H9 (cell line): ENCODE results near the gene ERGIC3. TPM values are rescaled to one million over a fixed set of nuclear protein-coding genes. Genes with fewer than 3 reads are reported as not detected.

ENCODE experiments used
- DNase-seq: peaks from one replicate; pipeline ENCODE4 v3.0.0-alpha.2; 2017
- H2AFZ ChIP-seq: one replicate; pipeline ENCODE4 v1.6.1; 2013; ENCODE audit warnings: mild to moderate bottlenecking, low read length, control low read depth, moderate library complexity
- H2AK5ac ChIP-seq: 2 replicates; pipeline ENCODE4 v1.6.1; 2013; ENCODE audit warnings: low read length, control low read depth, mixed read lengths; ENCODE audit not compliant: insufficient read length
- H2BK120ac ChIP-seq: one replicate; pipeline ENCODE4 v1.6.1; 2013; ENCODE audit warnings: low read depth, mild to moderate bottlenecking, low read length, control low read depth, inconsistent platforms; ENCODE audit not compliant: poor library complexity, severe bottlenecking
- H2BK12ac ChIP-seq: 2 replicates; pipeline ENCODE4 v1.6.1; 2013; ENCODE audit warnings: low read length, control low read depth, mixed read lengths, low read depth; ENCODE audit not compliant: insufficient read length
- H2BK15ac ChIP-seq: 2 replicates; pipeline ENCODE4 v1.6.1; 2013; ENCODE audit warnings: low read depth, low read length, control low read depth
- H2BK20ac ChIP-seq: one replicate; pipeline ENCODE4 v1.6.1; 2013; ENCODE audit warnings: low read depth, mild to moderate bottlenecking, low read length, control low read depth, inconsistent platforms; ENCODE audit not compliant: poor library complexity, severe bottlenecking
- H2BK5ac ChIP-seq: 2 replicates; pipeline ENCODE4 v1.6.1; 2013; ENCODE audit warnings: low read length, control low read depth, mixed read lengths; ENCODE audit not compliant: insufficient read length
- H3K14ac ChIP-seq: 2 replicates; pipeline ENCODE4 v1.6.1; 2013; ENCODE audit warnings: low read length, control low read depth; ENCODE audit not compliant: insufficient read depth
- H3K18ac ChIP-seq: 2 replicates; pipeline ENCODE4 v1.6.1; 2013; ENCODE audit warnings: low read depth, mild to moderate bottlenecking, mixed read lengths, low read length, control low read depth; ENCODE audit not compliant: insufficient read length
- H3K23ac ChIP-seq: 2 replicates; pipeline ENCODE4 v1.6.1; 2013; ENCODE audit warnings: low read length, control low read depth, mixed read lengths, low read depth; ENCODE audit not compliant: insufficient read length
- H3K23me2 ChIP-seq: 2 replicates; pipeline ENCODE4 v1.6.1; 2013; ENCODE audit warnings: low read depth, mild to moderate bottlenecking, mixed read lengths, low read length, control low read depth; ENCODE audit not compliant: insufficient read length, poor library complexity, severe bottlenecking
- H3K27ac ChIP-seq: 2 replicates; pipeline ENCODE4 v1.5.1; 2013; ENCODE audit warnings: low read length, control low read depth, mixed read lengths, low read depth; ENCODE audit not compliant: insufficient read length
- H3K27me3 ChIP-seq: 2 replicates; pipeline ENCODE4 v1.6.1; 2013; ENCODE audit warnings: low read length, control low read depth, inconsistent platforms; ENCODE audit not compliant: insufficient read depth
- H3K4ac ChIP-seq: 2 replicates; pipeline ENCODE4 v1.6.1; 2013; ENCODE audit warnings: low read depth, mild to moderate bottlenecking, control low read depth, inconsistent platforms, low read length, moderate library complexity
- H3K4me1 ChIP-seq: 2 replicates; pipeline ENCODE4 v1.6.1; 2013; ENCODE audit warnings: low read length, control low read depth, inconsistent platforms; ENCODE audit not compliant: insufficient read depth
- H3K4me2 ChIP-seq: 2 replicates; pipeline ENCODE4 v1.6.1; 2013; ENCODE audit warnings: low read length, control low read depth, mixed read lengths; ENCODE audit not compliant: insufficient read length, insufficient read depth
- H3K56ac ChIP-seq: 2 replicates; pipeline ENCODE4 v1.6.1; 2013; ENCODE audit warnings: low read depth, mild to moderate bottlenecking, mixed read lengths, low read length, control low read depth; ENCODE audit not compliant: insufficient read length
- H3K79me1 ChIP-seq: 2 replicates; pipeline ENCODE4 v1.6.1; 2013; ENCODE audit warnings: low read depth, mild to moderate bottlenecking, moderate library complexity, low read length, control low read depth, inconsistent platforms; ENCODE audit not compliant: insufficient read depth, poor library complexity, severe bottlenecking
- H3K79me2 ChIP-seq: 2 replicates; pipeline ENCODE4 v1.6.1; 2013; ENCODE audit warnings: low read length, control low read depth, inconsistent platforms; ENCODE audit not compliant: insufficient read depth
- H3K9ac ChIP-seq: 2 replicates; pipeline ENCODE4 v1.6.1; 2013; ENCODE audit warnings: low read length, control low read depth, mixed read lengths; ENCODE audit not compliant: insufficient read length; ENCODE audit errors: extremely low read depth
- H3K9me3 ChIP-seq: one replicate; pipeline ENCODE4 v1.6.1; 2013; ENCODE audit warnings: low read depth, low read length, inconsistent platforms; ENCODE audit not compliant: control insufficient read depth
- H3T11ph ChIP-seq: one replicate; pipeline ENCODE4 v1.6.1; 2013; ENCODE audit warnings: mild to moderate bottlenecking, low read length, control low read depth, inconsistent platforms
- H4K20me1 ChIP-seq: one replicate; pipeline ENCODE4 v1.6.1; 2013; ENCODE audit not compliant: control insufficient read depth, insufficient read length, insufficient read depth
- H4K5ac ChIP-seq: 2 replicates; pipeline ENCODE4 v1.6.1; 2013; ENCODE audit warnings: low read depth, mild to moderate bottlenecking, mixed read lengths, low read length, control low read depth; ENCODE audit not compliant: insufficient read length
- H4K8ac ChIP-seq: replicated peaks from 2 replicates; pipeline ENCODE4 v1.6.1; 2013; ENCODE audit warnings: low read length, control low read depth, mixed read lengths, low read depth; ENCODE audit not compliant: insufficient read length
- H4K91ac ChIP-seq: 2 replicates; pipeline ENCODE4 v1.6.1; 2013; ENCODE audit warnings: low read depth, mild to moderate bottlenecking, moderate library complexity, mixed read lengths, low read length, control low read depth; ENCODE audit not compliant: insufficient read length
- H3K27ac Mint-ChIP-seq, 3 experiments: 2 replicates in 2 of 3; 3 replicates in 1 of 3; pipeline ENCODE4 v1.8.0; 2020 to 2021; ENCODE audit warnings: mixed read lengths in 3 of 3, mild to moderate bottlenecking in 1 of 3, moderate library complexity in 1 of 3
- H3K27me3 Mint-ChIP-seq: 2 replicates; pipeline ENCODE4 v1.8.0; 2021; ENCODE audit warnings: low read depth, mild to moderate bottlenecking, moderate library complexity, mixed read lengths
- H3K36me3 Mint-ChIP-seq, 3 experiments: 2 replicates in 2 of 3; 3 replicates in 1 of 3; pipeline ENCODE4 v1.8.0; 2020 to 2021; ENCODE audit warnings: low read depth in 3 of 3, mixed read lengths in 3 of 3; ENCODE audit not compliant: insufficient read depth in 1 of 3
- H3K4me1 Mint-ChIP-seq, 2 experiments: 2 replicates each; pipeline ENCODE4 v1.8.0; 2020; ENCODE audit warnings: mixed read lengths in 2 of 2
- H3K4me3 Mint-ChIP-seq, 2 experiments: 2 replicates in 1 of 2; 3 replicates in 1 of 2; pipeline ENCODE4 v1.8.0; 2020 to 2021; ENCODE audit warnings: mild to moderate bottlenecking in 2 of 2, mixed read lengths in 2 of 2, moderate library complexity in 1 of 2
- H3K9me3 Mint-ChIP-seq, 2 experiments: 2 replicates in 1 of 2; 3 replicates in 1 of 2; pipeline ENCODE4 v1.8.0; 2020; ENCODE audit warnings: mild to moderate bottlenecking in 2 of 2, mixed read lengths in 2 of 2, moderate library complexity in 1 of 2
- CTCF ChIP-seq: fragments of 200-600 bp; sonication (generic); conservative IDR thresholded peaks from 3 replicates; pipeline ENCODE4 v1.8.0; 2021; ENCODE audit warnings: antibody characterized with exemption, mild to moderate bottlenecking
- WGBS: extraction: QIAGEN DNeasy Blood & Tissue Kit; methylation state at CpG from one replicate; pipeline ENCODE4 v1.1.7; 2013; ENCODE audit warnings: missing lambda C conversion rate, low lambda C conversion rate, mixed read lengths; ENCODE audit not compliant: insufficient read length; ENCODE audit errors: extremely low coverage; 5-methylcytosine and 5-hydroxymethylcytosine counted together
- total RNA-seq: library from RNA; stranded (reverse); gene quantifications from 2 replicates; pipeline ENCODE4 v1.2.1, GENCODE V29; 2021

Gene ERGIC3
- total RNA-seq, 1 experiment from 2014 or later: 188 TPM

GRCh38 chr20:35506872-35507638 lies 34.8 kb upstream of the ERGIC3 start:
- H2BK12ac ChIP-seq: no peak overlapping the region
- H4K8ac ChIP-seq: no peak overlapping the region
- no peak for DNase-seq
- no peaks in the 10 kb centered on the region for H3K27me3 ChIP-seq
- H2BK20ac ChIP-seq: no peak overlapping the region
- H3K79me2 ChIP-seq: no peaks in the 10 kb centered on the region
- Mint-ChIP-seq H3K27me3 (no peaks in the 10 kb centered on the region; the same call in 1 of the 2 replicates), H3K4me1 (no peaks in the 10 kb centered on the region), H3K4me3 (no peak overlapping the region), H3K27ac (no peak overlapping the region), H3K36me3 (peaks cover 26 to 74% (median 71%) of the 10 kb centered on the region in 3 experiments), H3K9me3 (no peaks in the 10 kb centered on the region)
- no peaks in the 10 kb centered on the region for H3K9me3 ChIP-seq
- H3K14ac ChIP-seq: no peak overlapping the region
- WGBS: no CpG with 5 or more reads among the region's 6 CpGs
- no peak overlapping the region for H2BK5ac ChIP-seq
- H4K91ac ChIP-seq: no peak overlapping the region
- H3T11ph ChIP-seq: no peak overlapping the region
- no peak overlapping the region for H3K27ac ChIP-seq
- H4K5ac ChIP-seq: no peak overlapping the region
- no peak overlapping the region for H2BK15ac ChIP-seq
- H3K4ac ChIP-seq: no peak overlapping the region
- H3K4me2 ChIP-seq: no peak overlapping the region
- H2AK5ac ChIP-seq: no peak overlapping the region
- H3K56ac ChIP-seq: no peak overlapping the region
- H3K79me1 ChIP-seq: no peaks in the 10 kb centered on the region
- no peaks in the 10 kb centered on the region for H3K23me2 ChIP-seq
- H4K20me1 ChIP-seq: no peaks in the 10 kb centered on the region
- H2BK120ac ChIP-seq: no peak overlapping the region
- no peaks in the 10 kb centered on the region for H3K4me1 ChIP-seq
- no peak overlapping the region for H3K23ac ChIP-seq
- H2AFZ ChIP-seq: no peak overlapping the region
- TF ChIP-seq CTCF: no peak
- no peak overlapping the region for H3K18ac ChIP-seq
- H3K9ac ChIP-seq: no peak overlapping the region
